Hepatocyte (in vitro differentiated cells): Measurements from ENCODE around the gene SNX10. TPM values are rescaled to one million over a fixed set of nuclear protein-coding genes. Genes with fewer than 3 reads are reported as not detected.

Experiments
- DNase-seq: peaks from one replicate; pipeline ENCODE4 v3.0.0-alpha.2; 2016; ENCODE audit warnings: low spot score
- H2AFZ ChIP-seq: fragments of 200-600 bp; sonication (generic); 2 replicates; pipeline ENCODE4 v1.6.0; 2016; ENCODE audit warnings: antibody characterized with exemption, mild to moderate bottlenecking
- H3K27ac ChIP-seq: fragments of 200-600 bp; sonication (generic); 2 replicates; pipeline ENCODE4 v1.5.1; 2016; ENCODE audit warnings: mild to moderate bottlenecking
- H3K27me3 ChIP-seq: fragments of 200-600 bp; sonication (generic); 2 replicates; pipeline ENCODE4 v1.6.1; 2016
- H3K36me3 ChIP-seq: fragments of 200-600 bp; sonication (generic); replicated peaks from 2 replicates; pipeline ENCODE4 v1.5.1; 2016; ENCODE audit warnings: low read depth; ENCODE audit not compliant: insufficient read depth
- H3K4me1 ChIP-seq: fragments of 200-600 bp; sonication (generic); 2 replicates; pipeline ENCODE4 v1.5.1; 2016; ENCODE audit warnings: mild to moderate bottlenecking, moderate library complexity; ENCODE audit not compliant: insufficient read depth
- H3K4me2 ChIP-seq: fragments of 200-600 bp; sonication (generic); 2 replicates; pipeline ENCODE4 v1.6.0; 2016
- H3K4me3 ChIP-seq: fragments of 200-600 bp; sonication (generic); 2 replicates; pipeline ENCODE4 v1.5.1; 2016; ENCODE audit warnings: mild to moderate bottlenecking
- H3K79me2 ChIP-seq: fragments of 200-600 bp; sonication (generic); 2 replicates; pipeline ENCODE4 v1.6.0; 2017; ENCODE audit warnings: mild to moderate bottlenecking
- H3K9me2 ChIP-seq: fragments of 200-600 bp; sonication (generic); replicated peaks from 2 replicates; pipeline ENCODE4 v1.6.0; 2017; ENCODE audit warnings: mild to moderate bottlenecking; ENCODE audit not compliant: insufficient read depth
- H3K9me3 ChIP-seq: fragments of 200-600 bp; sonication (generic); 2 replicates; pipeline ENCODE4 v1.5.1; 2016; ENCODE audit warnings: low read depth, mild to moderate bottlenecking
- H4K20me1 ChIP-seq: fragments of 200-600 bp; sonication (generic); 2 replicates; pipeline ENCODE4 v1.6.0; 2016; ENCODE audit warnings: mild to moderate bottlenecking; ENCODE audit not compliant: insufficient read depth, poor library complexity, severe bottlenecking
- CTCF ChIP-seq: fragments of 200-600 bp; sonication (generic); IDR thresholded peaks from 2 replicates; pipeline ENCODE4 v1.5.1; 2016; ENCODE audit warnings: antibody characterized with exemption, mild to moderate bottlenecking; ENCODE audit not compliant: poor library complexity
- EZH2 ChIP-seq: fragments of 200-600 bp; sonication (generic); IDR thresholded peaks from 2 replicates; pipeline ENCODE4 v1.6.1; 2016; ENCODE audit warnings: antibody characterized with exemption, mild to moderate bottlenecking, borderline replicate concordance
- EZH2phosphoT487 ChIP-seq: fragments of 200-600 bp; sonication (generic); IDR thresholded peaks from one replicate; pipeline ENCODE4 v1.6.1; 2018; ENCODE audit warnings: antibody characterized with exemption, mild to moderate bottlenecking, low read depth, moderate library complexity; ENCODE audit not compliant: unreplicated experiment, severe bottlenecking
- WGBS: methylation state at CpG from one replicate; pipeline ENCODE4 v1.1.6; 2016; ENCODE audit warnings: low lambda C conversion rate; ENCODE audit errors: missing lambda C conversion rate; 5-methylcytosine and 5-hydroxymethylcytosine counted together
- polyA plus RNA-seq: library from polyadenylated mRNA; unstranded; fragments of >200 nt; fragmentation: Nextera tagmentation; extraction: Ambion mirVana; gene quantifications from 2 replicates; pipeline ENCODE4 v1.2.1, GENCODE V29; 2016
- total RNA-seq: library from RNA; depleted of rRNA; stranded (reverse); fragments of >200 nt; gene quantifications from 2 replicates; pipeline ENCODE4 v1.2.3, GENCODE V29; 2014

SNX10 gene
- total and polyA plus RNA-seq, 2 experiments from 2014 or later: 6.1 to 8.2 TPM

- H3K79me2 ChIP-seq: no peaks in the 10 kb centered on the region
- no peaks in the 10 kb centered on the region for H3K9me3 ChIP-seq
- no peak overlapping the region for H3K4me3 ChIP-seq
- no peak for TF ChIP-seq CTCF
- no peak for TF ChIP-seq EZH2phosphoT487
- TF ChIP-seq EZH2: no peak
- no peaks in the 10 kb centered on the region for H3K27me3 ChIP-seq
- H3K4me2 ChIP-seq: no peak overlapping the region
- H3K36me3 ChIP-seq: no peaks in the 10 kb centered on the region
- no peak overlapping the region for H2AFZ ChIP-seq
- no peaks in the 10 kb centered on the region for H4K20me1 ChIP-seq
- no peaks in the 10 kb centered on the region for H3K4me1 ChIP-seq
- no peaks in the 10 kb centered on the region for H3K9me2 ChIP-seq
- H3K27ac ChIP-seq: no peak overlapping the region
- WGBS: 75% methylated on average over 4 of the region's 4 CpGs
- no peak for DNase-seq
Observed at GRCh38 chr7:26311798-26312197, 20.1 kb downstream of the SNX10 start.

GRCh38 chr7:26317211-26317610, 25.5 kb downstream of the SNX10 start:
- 91% methylated on average over 3 of the region's 3 CpGs for WGBS
- H3K4me3 ChIP-seq: no peak overlapping the region
- no peaks in the 10 kb centered on the region for H3K9me3 ChIP-seq
- H2AFZ ChIP-seq: no peak overlapping the region
- no peak overlapping the region for H3K4me2 ChIP-seq
- H3K36me3 ChIP-seq: no peaks in the 10 kb centered on the region
- no peak overlapping the region for H3K27ac ChIP-seq
- no peaks in the 10 kb centered on the region for H3K9me2 ChIP-seq
- no peak for TF ChIP-seq EZH2phosphoT487
- no peak for TF ChIP-seq CTCF
- TF ChIP-seq EZH2: no peak
- no peak for DNase-seq
- no peaks in the 10 kb centered on the region for H3K79me2 ChIP-seq
- H3K4me1 ChIP-seq: no peaks in the 10 kb centered on the region
- no peaks in the 10 kb centered on the region for H3K27me3 ChIP-seq
- H4K20me1 ChIP-seq: no peaks in the 10 kb centered on the region

DNA sequence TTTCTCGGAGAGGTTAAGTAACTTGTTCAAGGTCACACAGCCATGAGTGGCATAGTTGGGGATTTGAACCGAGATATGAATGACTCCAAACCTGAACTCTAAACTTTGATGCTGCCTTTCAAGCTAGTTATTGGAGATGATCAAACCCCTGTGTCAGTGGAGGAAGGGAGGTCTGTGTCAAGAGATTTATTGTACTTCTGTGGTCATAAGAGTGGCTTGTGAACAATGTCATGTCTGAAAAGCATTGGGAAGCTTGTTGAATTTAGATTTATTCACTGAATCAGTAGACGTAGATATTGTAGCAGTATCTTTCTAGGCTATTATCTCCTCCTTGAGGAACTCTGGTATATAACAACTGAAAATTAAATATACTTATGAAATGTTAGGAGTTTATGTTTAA, 27.3 kb downstream of the SNX10 start:
- TF ChIP-seq CTCF (no peak), EZH2 (no peak), EZH2phosphoT487 (no peak)
- WGBS: 84% methylated on average over 3 of the region's 3 CpGs
- Histone ChIP-seq H3K36me3 (no peaks in the 10 kb centered on the region), H3K4me1 (no peaks in the 10 kb centered on the region), H3K4me3 (no peak overlapping the region), H3K4me2 (no peak overlapping the region), H3K79me2 (no peaks in the 10 kb centered on the region), H4K20me1 (no peaks in the 10 kb centered on the region), H3K9me2 (no peaks in the 10 kb centered on the region), H3K9me3 (no peaks in the 10 kb centered on the region), H3K27ac (no peak overlapping the region), H3K27me3 (no peaks in the 10 kb centered on the region), H2AFZ (no peak overlapping the region)
- no peak for DNase-seq

- TF ChIP-seq EZH2: no peak
- TF ChIP-seq EZH2phosphoT487: no peak
- no peak for TF ChIP-seq CTCF
- Histone ChIP-seq H3K4me3 (no peak overlapping the region), H2AFZ (no peak overlapping the region), H3K36me3 (no peaks in the 10 kb centered on the region), H3K4me1 (no peaks in the 10 kb centered on the region), H3K79me2 (no peaks in the 10 kb centered on the region), H4K20me1 (no peaks in the 10 kb centered on the region), H3K4me2 (no peak overlapping the region), H3K9me2 (no peaks in the 10 kb centered on the region), H3K27me3 (no peaks in the 10 kb centered on the region), H3K9me3 (no peaks in the 10 kb centered on the region), H3K27ac (no peak overlapping the region)
- no peak for DNase-seq
- WGBS: 85% methylated on average over 3 of the region's 3 CpGs
Observed at GRCh38 chr7:26319636-26320035, 28.0 kb downstream of the SNX10 start.
